ENCODE measurements around the gene C1QL2.

The C1QL2 gene

DNA sequence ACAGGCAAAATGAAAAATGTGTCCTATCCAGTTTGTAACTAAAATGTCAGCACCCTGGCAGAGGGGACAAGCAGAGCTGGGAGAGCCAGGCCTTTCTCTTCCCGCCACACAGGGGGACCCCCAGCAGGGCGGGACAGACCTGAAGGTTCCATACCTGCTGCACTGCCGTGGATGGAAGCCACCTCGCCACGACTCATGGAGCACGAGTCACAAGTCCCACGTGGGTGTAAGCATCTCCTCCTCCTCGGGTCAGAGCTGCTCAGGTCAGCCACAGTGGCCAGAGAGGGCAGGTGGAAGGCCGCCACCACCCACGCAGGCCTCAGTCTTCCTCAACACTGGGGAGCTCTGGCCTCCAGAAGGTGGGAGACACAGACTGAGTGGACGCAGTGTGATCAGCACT, 21.0 kb downstream of the C1QL2 start:
- H3K4me1 Mint-ChIP-seq (ENCODE audit: low read depth), result no peaks in the 10 kb centered on the region

GRCh38 chr2:119136872-119137271, 21.7 kb downstream of the C1QL2 start:
- H3K4me3 Mint-ChIP-seq, result no peak overlapping the region
- no peaks in the 10 kb centered on the region for H3K36me3 Mint-ChIP-seq (ENCODE audit: low read depth)
- no peak overlapping the region for H3K27ac Mint-ChIP-seq
- intact Hi-C loops (cut with micrococcal nuclease), result no loop called here
- no peaks in the 10 kb centered on the region for H3K4me1 Mint-ChIP-seq (ENCODE audit: low read depth)
- no peaks in the 10 kb centered on the region for H3K9me3 Mint-ChIP-seq
- peaks cover 29% of the 10 kb centered on the region for H3K27me3 Mint-ChIP-seq

More for the DNA sequence above, 21.0 kb downstream of the C1QL2 start:
- Mint-ChIP-seq H3K27me3 (peaks cover 30% of the 10 kb centered on the region), H3K27ac (no peak overlapping the region), H3K36me3 (ENCODE audit: low read depth) (no peaks in the 10 kb centered on the region), H3K9me3 (no peaks in the 10 kb centered on the region), H3K4me3 (no peak overlapping the region)
- intact Hi-C loops (cut with micrococcal nuclease), result no loop called here

- H3K27me3 Mint-ChIP-seq, result peaks cover 29% of the 10 kb centered on the region
- H3K36me3 Mint-ChIP-seq (ENCODE audit: low read depth), result no peaks in the 10 kb centered on the region
- intact Hi-C loops (cut with micrococcal nuclease), result no loop called here
- no peaks in the 10 kb centered on the region for H3K4me1 Mint-ChIP-seq (ENCODE audit: low read depth)
- no peaks in the 10 kb centered on the region for H3K9me3 Mint-ChIP-seq
- no peak overlapping the region for H3K27ac Mint-ChIP-seq
- H3K4me3 Mint-ChIP-seq, result no peak overlapping the region
Measured at GRCh38 chr2:119136093-119136492, 22.5 kb downstream of the C1QL2 start.

DNA sequence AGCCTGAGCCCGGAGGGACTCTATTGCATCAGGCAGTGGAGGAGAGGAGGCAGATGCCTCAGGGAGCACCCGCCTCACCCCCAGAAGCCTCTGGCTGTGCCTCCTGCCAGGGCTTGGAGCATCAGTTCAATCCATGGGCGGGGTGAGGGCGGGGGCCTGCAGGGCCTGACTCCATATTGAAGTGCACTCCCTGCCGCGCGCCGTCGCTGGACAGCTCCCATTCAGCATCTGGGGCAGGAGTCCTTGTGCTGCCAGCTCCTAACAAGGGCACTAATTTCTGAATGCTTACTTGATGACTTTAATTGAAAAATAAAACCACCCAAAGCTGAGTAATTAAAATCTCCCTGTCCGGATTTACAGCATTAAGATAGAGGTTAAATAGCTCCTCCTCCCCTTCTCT, 23.8 kb downstream of the C1QL2 start:
- Mint-ChIP-seq H3K9me3 (no peaks in the 10 kb centered on the region), H3K36me3 (ENCODE audit: low read depth) (no peaks in the 10 kb centered on the region), H3K27me3 (peaks cover 31% of the 10 kb centered on the region), H3K4me3 (no peak overlapping the region), H3K27ac (no peak overlapping the region), H3K4me1 (ENCODE audit: low read depth) (no peaks in the 10 kb centered on the region)
- intact Hi-C loops (cut with micrococcal nuclease), result no loop called here

DNA sequence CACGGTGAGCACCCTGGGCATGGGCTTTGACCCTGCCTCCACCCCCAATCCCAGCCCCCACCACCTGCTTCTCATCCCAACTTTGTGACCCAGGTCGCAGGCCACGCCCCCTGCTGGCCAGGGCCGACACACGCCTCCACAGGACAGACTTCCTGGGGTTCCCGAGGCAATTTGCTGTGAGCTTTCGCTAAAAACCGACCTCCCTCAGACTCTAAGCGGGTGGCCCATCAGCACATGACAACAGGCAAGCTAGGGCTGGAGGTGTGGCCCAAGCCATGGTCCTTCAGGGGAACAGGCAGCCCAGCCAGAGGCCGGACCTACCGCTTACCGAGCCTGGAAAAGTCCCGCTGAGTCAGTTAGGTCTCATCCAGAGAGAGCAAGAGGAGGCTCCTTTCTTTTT, 31.9 kb downstream of the C1QL2 start:
- Mint-ChIP-seq H3K27me3 (peaks cover 55% of the 10 kb centered on the region), H3K4me3 (no peak overlapping the region), H3K36me3 (ENCODE audit: low read depth) (no peaks in the 10 kb centered on the region), H3K9me3 (no peaks in the 10 kb centered on the region), H3K27ac (no peak overlapping the region), H3K4me1 (ENCODE audit: low read depth) (no peaks in the 10 kb centered on the region)
- intact Hi-C loops (cut with micrococcal nuclease), result loop anchor here (1.0 kb wide), 1 partner anchor 244 kb away; no protein-coding TSS in a partner anchor

GRCh38 chr2:119123389-119123788, 35.2 kb downstream of the C1QL2 start:
- no peaks in the 10 kb centered on the region for H3K36me3 Mint-ChIP-seq (ENCODE audit: low read depth)
- no peaks in the 10 kb centered on the region for H3K9me3 Mint-ChIP-seq
- H3K27me3 Mint-ChIP-seq, result peaks cover 47% of the 10 kb centered on the region
- H3K4me3 Mint-ChIP-seq, result no peak overlapping the region
- intact Hi-C loops (cut with micrococcal nuclease), result no loop called here
- no peak overlapping the region for H3K27ac Mint-ChIP-seq
- no peaks in the 10 kb centered on the region for H3K4me1 Mint-ChIP-seq (ENCODE audit: low read depth)

- no peaks in the 10 kb centered on the region for H3K9me3 Mint-ChIP-seq
- no peaks in the 10 kb centered on the region for H3K4me1 Mint-ChIP-seq (ENCODE audit: low read depth)
- H3K4me3 Mint-ChIP-seq, result no peak overlapping the region
- H3K27me3 Mint-ChIP-seq, result peaks cover 43% of the 10 kb centered on the region
- intact Hi-C loops (cut with micrococcal nuclease), result no loop called here
- H3K36me3 Mint-ChIP-seq (ENCODE audit: low read depth), result no peaks in the 10 kb centered on the region
- H3K27ac Mint-ChIP-seq, result no peak overlapping the region
Measured at GRCh38 chr2:119122663-119123062, 35.9 kb downstream of the C1QL2 start.

- no peaks in the 10 kb centered on the region for H3K9me3 Mint-ChIP-seq
- no peak overlapping the region for H3K4me3 Mint-ChIP-seq
- H3K36me3 Mint-ChIP-seq (ENCODE audit: low read depth), result no peaks in the 10 kb centered on the region
- intact Hi-C loops (cut with micrococcal nuclease), result no loop called here
- no peak overlapping the region for H3K27ac Mint-ChIP-seq
- H3K27me3 Mint-ChIP-seq, result peaks cover 33% of the 10 kb centered on the region
- no peaks in the 10 kb centered on the region for H3K4me1 Mint-ChIP-seq (ENCODE audit: low read depth)
Measured at GRCh38 chr2:119119999-119120756, 38.4 kb downstream of the C1QL2 start.

DNA sequence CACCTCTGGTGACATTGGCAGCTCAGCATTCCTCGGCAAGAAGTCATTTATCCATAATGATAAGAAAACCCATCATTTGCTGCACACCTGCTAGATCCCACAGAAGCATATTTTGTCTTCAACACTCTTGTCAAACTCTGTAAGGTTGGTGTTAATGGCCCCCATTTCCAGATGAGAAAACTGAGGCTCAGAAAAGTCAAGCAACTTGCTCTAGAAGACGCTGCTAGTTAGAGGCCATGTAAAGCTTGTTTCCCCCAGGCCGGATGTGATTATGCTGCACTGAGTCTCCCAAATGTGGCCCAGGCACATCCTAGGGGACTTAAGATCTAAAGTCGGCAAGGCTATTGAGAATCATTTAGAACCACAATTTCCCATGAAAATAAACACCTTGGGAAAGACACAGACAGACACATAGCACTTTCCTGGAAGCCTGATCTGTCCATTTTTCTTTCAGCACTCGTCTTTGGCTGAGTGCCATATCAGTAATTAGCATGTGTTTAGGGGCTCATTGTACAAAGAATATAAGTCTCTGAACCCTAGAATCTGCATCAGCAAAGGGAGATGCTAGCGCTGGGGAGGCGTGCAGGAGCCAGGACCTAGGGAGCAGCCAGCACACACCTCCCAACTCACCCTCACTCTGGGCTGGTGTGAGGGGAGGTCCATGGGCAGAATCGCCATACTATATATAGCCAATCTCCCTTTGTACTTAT, 39.3 kb downstream of the C1QL2 start:
- Mint-ChIP-seq H3K4me3 (no peak overlapping the region), H3K4me1 (ENCODE audit: low read depth) (no peaks in the 10 kb centered on the region)
- intact Hi-C loops (cut with micrococcal nuclease), result no loop called here

DNA sequence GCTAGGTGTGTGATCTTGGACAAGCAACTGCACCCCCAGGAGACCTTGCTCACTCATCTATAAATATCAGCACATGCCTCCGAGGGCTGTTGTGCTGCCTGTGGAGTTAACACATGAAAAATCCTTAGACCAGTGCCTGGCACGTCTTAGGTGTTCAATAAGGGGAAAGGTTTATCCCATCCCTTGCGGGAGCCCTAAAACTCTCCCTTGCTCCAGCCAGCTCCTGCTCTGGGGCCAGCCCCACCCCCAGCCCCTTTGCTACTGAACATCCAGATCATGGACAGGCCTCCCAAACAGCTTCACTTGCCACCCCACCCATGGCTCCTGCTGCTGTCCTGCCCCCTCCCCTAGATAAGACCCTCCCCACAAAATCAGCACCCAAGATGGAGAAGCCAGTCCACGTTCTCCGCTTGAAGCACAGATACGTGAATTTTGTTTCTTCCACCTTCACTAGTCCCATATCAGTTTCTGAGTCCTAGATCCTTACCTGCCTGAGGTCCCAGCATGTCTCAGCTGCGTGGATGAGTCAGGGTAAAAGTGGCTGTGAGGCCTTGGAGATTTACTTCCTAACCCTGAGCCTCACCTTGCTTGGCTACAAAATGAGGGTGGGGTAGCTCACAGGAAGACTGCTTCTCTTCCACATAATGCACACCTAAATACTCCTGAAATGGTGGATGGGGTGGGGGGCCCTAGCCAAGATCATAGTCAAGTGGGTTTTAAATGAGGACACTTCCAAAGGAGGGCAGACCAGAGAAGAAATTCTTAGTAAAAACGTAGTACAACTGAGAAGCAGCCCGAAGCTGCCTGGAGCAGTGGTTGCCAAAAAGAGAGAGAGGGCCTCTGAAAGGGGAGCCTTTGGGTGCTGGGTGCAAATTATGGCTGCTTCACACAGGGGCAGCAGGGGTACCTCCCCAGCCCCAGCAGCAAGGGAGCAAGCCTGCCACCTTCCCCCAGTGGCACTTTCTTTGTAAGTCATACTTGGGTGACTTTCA, 40.4 kb downstream of the C1QL2 start:
- intact Hi-C loops (cut with micrococcal nuclease), result no loop called here
- H3K4me1 Mint-ChIP-seq (ENCODE audit: low read depth), result no peaks in the 10 kb centered on the region
- H3K27me3 Mint-ChIP-seq, result peaks cover 30% of the 10 kb centered on the region
- H3K27ac Mint-ChIP-seq, result no peak overlapping the region
- H3K4me3 Mint-ChIP-seq, result no peak overlapping the region
- H3K9me3 Mint-ChIP-seq, result no peaks in the 10 kb centered on the region
- H3K36me3 Mint-ChIP-seq (ENCODE audit: low read depth), result no peaks in the 10 kb centered on the region

More for the DNA sequence above, 39.3 kb downstream of the C1QL2 start:
- Mint-ChIP-seq H3K9me3 (no peaks in the 10 kb centered on the region), H3K36me3 (ENCODE audit: low read depth) (no peaks in the 10 kb centered on the region), H3K27ac (no peak overlapping the region), H3K27me3 (peaks cover 28% of the 10 kb centered on the region)

- no peak overlapping the region for H3K4me3 Mint-ChIP-seq
- intact Hi-C loops (cut with micrococcal nuclease), result no loop called here
Measured at GRCh38 chr2:119117408-119117807, 41.1 kb downstream of the C1QL2 start.

DNA sequence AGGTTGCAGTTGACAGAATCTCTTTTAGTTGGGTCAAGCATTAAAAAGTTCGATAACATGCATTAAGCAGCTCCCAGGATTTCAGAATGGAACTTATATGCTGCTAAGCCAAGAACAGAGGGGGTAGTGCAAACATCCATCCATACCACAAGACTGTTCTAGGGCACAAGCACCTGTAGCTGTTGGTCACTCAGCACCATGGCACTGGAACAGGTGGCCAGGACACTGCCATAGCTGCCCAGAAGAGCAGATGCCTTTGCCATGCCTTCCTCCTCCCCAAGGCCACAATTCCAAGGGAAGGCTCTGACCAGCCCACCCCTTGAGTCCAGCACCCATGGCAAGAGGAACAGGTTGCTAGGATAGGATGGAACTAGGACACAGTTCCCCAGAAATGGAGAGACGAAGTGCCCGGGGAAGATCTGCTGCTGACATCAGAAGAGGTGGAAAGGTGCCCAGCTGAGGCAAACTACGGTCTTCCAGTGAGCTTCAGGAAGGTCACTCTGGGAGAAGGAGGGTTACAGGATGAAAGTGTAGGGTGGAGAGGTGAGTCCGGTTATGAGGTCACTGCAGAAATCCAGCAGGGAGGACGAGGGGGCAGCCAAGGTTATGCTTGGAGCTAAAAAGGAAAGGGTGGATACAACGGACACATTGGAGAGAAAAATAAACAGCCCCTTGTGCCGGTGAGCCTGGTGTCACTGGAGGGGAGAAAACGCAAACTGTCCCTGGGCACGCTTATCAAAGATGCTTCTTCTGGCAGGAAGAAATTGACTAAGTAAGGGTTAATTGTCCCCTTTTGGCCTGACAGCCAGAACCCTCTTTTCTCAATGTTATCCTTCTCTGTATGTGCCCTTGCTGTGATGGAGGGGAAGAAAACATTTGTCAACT, 41.9 kb downstream of the C1QL2 start:
- no peaks in the 10 kb centered on the region for H3K4me1 Mint-ChIP-seq (ENCODE audit: low read depth)
- no peaks in the 10 kb centered on the region for H3K36me3 Mint-ChIP-seq (ENCODE audit: low read depth)
- peaks cover 5% of the 10 kb centered on the region for H3K9me3 Mint-ChIP-seq
- H3K27me3 Mint-ChIP-seq, result peaks cover 36% of the 10 kb centered on the region
- intact Hi-C loops (cut with micrococcal nuclease), result no loop called here
- H3K4me3 Mint-ChIP-seq, result no peak overlapping the region
- no peak overlapping the region for H3K27ac Mint-ChIP-seq

More at GRCh38 chr2:119117408-119117807, 41.1 kb downstream of the C1QL2 start:
- Mint-ChIP-seq H3K36me3 (ENCODE audit: low read depth) (no peaks in the 10 kb centered on the region), H3K27ac (no peak overlapping the region), H3K27me3 (peaks cover 36% of the 10 kb centered on the region), H3K4me1 (ENCODE audit: low read depth) (no peaks in the 10 kb centered on the region), H3K9me3 (no peaks in the 10 kb centered on the region)

- Mint-ChIP-seq H3K27me3 (peaks cover 27% of the 10 kb centered on the region), H3K9me3 (peaks cover 22% of the 10 kb centered on the region)
- intact Hi-C loops (cut with micrococcal nuclease), result no loop called here
Measured at GRCh38 chr2:119114266-119114665, 44.3 kb downstream of the C1QL2 start.

More at GRCh38 chr2:119114266-119114665, 44.3 kb downstream of the C1QL2 start:
- no peak overlapping the region for H3K4me3 Mint-ChIP-seq
- H3K4me1 Mint-ChIP-seq (ENCODE audit: low read depth), result no peaks in the 10 kb centered on the region
- no peaks in the 10 kb centered on the region for H3K36me3 Mint-ChIP-seq (ENCODE audit: low read depth)
- H3K27ac Mint-ChIP-seq, result no peak overlapping the region

Measured in dendritic cell treated with granulocyte-macrophage colony-stimulating factor and Interleukin-4, amounts not matched to agents 40 ng/mL and 50 ng/mL, for 4 days (primary cell).